Measurements from ENCODE around the gene ELFN2. TPM values are rescaled to one million over a fixed set of nuclear protein-coding genes. Genes with fewer than 3 reads are reported as not detected.

Gene ELFN2
- total and polyA plus RNA-seq, 2 of the 13 experiments (the other 11 are each of a cell fraction or from before 2014, with no cell fraction given), result 0.01 TPM; not detected in 1

DNA sequence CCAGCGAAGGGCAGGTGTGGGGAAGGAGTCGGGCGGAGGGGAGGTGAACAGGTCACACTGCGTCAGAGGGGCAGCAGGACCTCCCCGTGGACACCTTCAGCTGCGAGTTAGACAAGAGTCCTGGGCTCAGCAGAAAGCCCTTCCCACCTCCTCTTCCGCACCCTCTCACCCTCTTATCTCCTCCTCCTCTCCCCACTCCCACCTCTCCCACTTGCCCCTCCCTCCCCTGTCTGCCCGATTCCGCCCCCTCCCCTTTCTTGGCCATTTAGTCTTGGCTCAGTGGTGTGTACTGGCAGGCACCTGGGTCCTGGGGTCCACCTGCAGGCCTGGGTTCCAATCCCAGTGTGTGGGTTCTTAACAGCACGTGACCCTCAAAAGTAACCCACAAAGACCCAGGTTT, 107.8 kb downstream of the ELFN2 start:
- H3K27me3 ChIP-seq (ENCODE audit: control insufficient read depth in 1 of 2, insufficient read depth in 2 of 2, low read length in 2 of 2), result peaks cover 5 to 8% of the 10 kb centered on the region in 2 experiments; a peak in 3 of 5 replicates
- POLR2A ChIA-PET, result no interaction called here
- WGBS (ENCODE audit: low lambda C conversion rate), result 40% methylated on average over 10 of the region's 10 CpGs
- no peak overlapping the region for H3K27ac ChIP-seq (ENCODE audit: extremely low read length, insufficient read depth, low read length)
- no peak overlapping the region for H3K9ac ChIP-seq (ENCODE audit: insufficient read depth, low read depth, low read length)
- intact Hi-C loops (cut with micrococcal nuclease; ENCODE audit: unreplicated experiment), result no loop called here
- H3K36me3 ChIP-seq (replicated peaks in 1 of 2; ENCODE audit: control insufficient read depth in 1 of 2, insufficient read depth in 2 of 2, low read length in 2 of 2), result no peaks in the 10 kb centered on the region
- CTCF ChIA-PET (ENCODE audit: low intra/inter-chr PET ratio, low total read pairs), result interaction anchor here (2.2 kb wide), 1 partner anchor 138 kb away, joined by 7 read pairs; no protein-coding TSS in a partner anchor
- in situ Hi-C loops (cut with HindIII; ENCODE audit: extremely low pct_ligation_motif_present, low pct_unique_long_range_greater_than_20kb), result no loop called here
- FAIRE-seq, result no peak
- TF ChIP-seq ZNF746 (CRISPR knock-in tag; IDR thresholded peaks at IDR 0.05) (no peak), ZNF335 (CRISPR knock-in tag; IDR thresholded peaks at IDR 0.05) (no peak), ZNF883 (CRISPR knock-in tag; IDR thresholded peaks at IDR 0.05; ENCODE audit: not compliant biosample characterization) (no peak), RXRA (CRISPR knock-in tag; IDR thresholded peaks at IDR 0.05) (no peak), BRD4 (CRISPR knock-in tag; IDR thresholded peaks at IDR 0.05) (no peak)
- TF ChIP-seq, protein P1, sequence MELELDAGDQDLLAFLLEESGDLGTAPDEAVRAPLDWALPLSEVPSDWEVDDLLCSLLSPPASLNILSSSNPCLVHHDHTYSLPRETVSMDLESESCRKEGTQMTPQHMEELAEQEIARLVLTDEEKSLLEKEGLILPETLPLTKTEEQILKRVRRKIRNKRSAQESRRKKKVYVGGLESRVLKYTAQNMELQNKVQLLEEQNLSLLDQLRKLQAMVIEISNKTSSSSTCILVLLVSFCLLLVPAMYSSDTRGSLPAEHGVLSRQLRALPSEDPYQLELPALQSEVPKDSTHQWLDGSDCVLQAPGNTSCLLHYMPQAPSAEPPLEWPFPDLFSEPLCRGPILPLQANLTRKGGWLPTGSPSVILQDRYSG (CRISPR knock-in tag; IDR thresholded peaks at IDR 0.05), result no peak
- TF ChIP-seq, protein P2, sequence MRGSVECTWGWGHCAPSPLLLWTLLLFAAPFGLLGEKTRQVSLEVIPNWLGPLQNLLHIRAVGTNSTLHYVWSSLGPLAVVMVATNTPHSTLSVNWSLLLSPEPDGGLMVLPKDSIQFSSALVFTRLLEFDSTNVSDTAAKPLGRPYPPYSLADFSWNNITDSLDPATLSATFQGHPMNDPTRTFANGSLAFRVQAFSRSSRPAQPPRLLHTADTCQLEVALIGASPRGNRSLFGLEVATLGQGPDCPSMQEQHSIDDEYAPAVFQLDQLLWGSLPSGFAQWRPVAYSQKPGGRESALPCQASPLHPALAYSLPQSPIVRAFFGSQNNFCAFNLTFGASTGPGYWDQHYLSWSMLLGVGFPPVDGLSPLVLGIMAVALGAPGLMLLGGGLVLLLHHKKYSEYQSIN (CRISPR knock-in tag; IDR thresholded peaks at IDR 0.05; ENCODE audit: borderline replicate concordance), result no peak
- TF ChIP-seq, protein P3, sequence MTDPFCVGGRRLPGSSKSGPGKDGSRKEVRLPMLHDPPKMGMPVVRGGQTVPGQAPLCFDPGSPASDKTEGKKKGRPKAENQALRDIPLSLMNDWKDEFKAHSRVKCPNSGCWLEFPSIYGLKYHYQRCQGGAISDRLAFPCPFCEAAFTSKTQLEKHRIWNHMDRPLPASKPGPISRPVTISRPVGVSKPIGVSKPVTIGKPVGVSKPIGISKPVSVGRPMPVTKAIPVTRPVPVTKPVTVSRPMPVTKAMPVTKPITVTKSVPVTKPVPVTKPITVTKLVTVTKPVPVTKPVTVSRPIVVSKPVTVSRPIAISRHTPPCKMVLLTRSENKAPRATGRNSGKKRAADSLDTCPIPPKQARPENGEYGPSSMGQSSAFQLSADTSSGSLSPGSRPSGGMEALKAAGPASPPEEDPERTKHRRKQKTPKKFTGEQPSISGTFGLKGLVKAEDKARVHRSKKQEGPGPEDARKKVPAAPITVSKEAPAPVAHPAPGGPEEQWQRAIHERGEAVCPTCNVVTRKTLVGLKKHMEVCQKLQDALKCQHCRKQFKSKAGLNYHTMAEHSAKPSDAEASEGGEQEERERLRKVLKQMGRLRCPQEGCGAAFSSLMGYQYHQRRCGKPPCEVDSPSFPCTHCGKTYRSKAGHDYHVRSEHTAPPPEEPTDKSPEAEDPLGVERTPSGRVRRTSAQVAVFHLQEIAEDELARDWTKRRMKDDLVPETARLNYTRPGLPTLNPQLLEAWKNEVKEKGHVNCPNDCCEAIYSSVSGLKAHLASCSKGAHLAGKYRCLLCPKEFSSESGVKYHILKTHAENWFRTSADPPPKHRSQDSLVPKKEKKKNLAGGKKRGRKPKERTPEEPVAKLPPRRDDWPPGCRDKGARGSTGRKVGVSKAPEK (CRISPR knock-in tag; IDR thresholded peaks at IDR 0.05; ENCODE audit: borderline replicate concordance), result no peak
- TF ChIP-seq, protein P4, sequence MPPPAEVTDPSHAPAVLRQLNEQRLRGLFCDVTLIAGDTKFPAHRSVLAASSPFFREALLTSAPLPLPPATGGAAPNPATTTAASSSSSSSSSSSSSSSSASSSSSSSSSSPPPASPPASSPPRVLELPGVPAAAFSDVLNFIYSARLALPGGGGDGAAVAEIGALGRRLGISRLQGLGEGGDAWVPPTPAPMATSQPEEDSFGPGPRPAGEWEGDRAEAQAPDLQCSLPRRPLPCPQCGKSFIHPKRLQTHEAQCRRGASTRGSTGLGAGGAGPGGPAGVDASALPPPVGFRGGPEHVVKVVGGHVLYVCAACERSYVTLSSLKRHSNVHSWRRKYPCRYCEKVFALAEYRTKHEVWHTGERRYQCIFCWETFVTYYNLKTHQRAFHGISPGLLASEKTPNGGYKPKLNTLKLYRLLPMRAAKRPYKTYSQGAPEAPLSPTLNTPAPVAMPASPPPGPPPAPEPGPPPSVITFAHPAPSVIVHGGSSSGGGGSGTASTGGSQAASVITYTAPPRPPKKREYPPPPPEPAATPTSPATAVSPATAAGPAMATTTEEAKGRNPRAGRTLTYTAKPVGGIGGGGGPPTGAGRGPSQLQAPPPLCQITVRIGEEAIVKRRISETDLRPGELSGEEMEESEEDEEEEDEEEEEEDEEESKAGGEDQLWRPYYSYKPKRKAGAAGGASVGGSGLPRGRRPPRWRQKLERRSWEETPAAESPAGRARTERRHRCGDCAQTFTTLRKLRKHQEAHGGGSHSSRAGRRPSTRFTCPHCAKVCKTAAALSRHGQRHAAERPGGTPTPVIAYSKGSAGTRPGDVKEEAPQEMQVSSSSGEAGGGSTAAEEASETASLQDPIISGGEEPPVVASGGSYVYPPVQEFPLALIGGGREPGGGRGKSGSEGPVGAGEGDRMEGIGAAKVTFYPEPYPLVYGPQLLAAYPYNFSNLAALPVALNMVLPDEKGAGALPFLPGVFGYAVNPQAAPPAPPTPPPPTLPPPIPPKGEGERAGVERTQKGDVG (CRISPR knock-in tag; IDR thresholded peaks at IDR 0.05; ENCODE audit: borderline replicate concordance), result no peak
- no peak overlapping the region for H2AFZ ChIP-seq (ENCODE audit: low read length)
- no TSS peak for BruUV-seq (replicated peaks)
- no peaks in the 10 kb centered on the region for H3K79me2 ChIP-seq (ENCODE audit: insufficient read depth, low read length)
- peaks cover 44% of the 10 kb centered on the region for H3K4me1 ChIP-seq (ENCODE audit: insufficient read depth, low read length)
- no peak overlapping the region for H3K4me3 ChIP-seq (replicated peaks in 1 of 3; ENCODE audit: insufficient read depth in 1 of 3, low read depth in 2 of 3, low read length in 3 of 3)
- H4K20me1 ChIP-seq (ENCODE audit: insufficient read depth, low read length), result no peaks in the 10 kb centered on the region
- ATAC-seq, result no peak
- H3K4me2 ChIP-seq (ENCODE audit: low read depth, low read length), result no peak overlapping the region
- no peaks in the 10 kb centered on the region for H3K9me3 ChIP-seq (ENCODE audit: low read length)
- no peak for DNase-seq (ENCODE audit: low spot score)

Measured in HepG2 (cell line).